CD4-positive, alpha-beta T cell treated with Interferon alpha-2 for 1 hour (primary cell): ENCODE data around the gene ZNF324B.
"Not testable (repeated sequence)": the region's sequence is repeated elsewhere in the genome, so short reads cannot be mapped to it uniquely, and the experiment has no call there.

Source experiments
- DNase-seq, 2 donors: peaks; one replicate each; pipeline ENCODE4 v3.0.0-alpha.2; 2020 to 2022

ZNF324B gene

GRCh38 chr19:58451358-58452101 lies at the start of gene ZNF324B:
TSS of gene ZNF324B (plus strand) at chr19:58451622. CDS start at chr19:58453702, 2,080 bp downstream.
- DNase-seq = peak; percentile 96 to 97

GRCh38 chr19:58401840-58402421 lies 49.5 kb upstream of the ZNF324B start:
- DNase-seq = peak in 1 of 2 donors; percentile 38

- DNase-seq = not testable (repeated sequence)
Measured at GRCh38 chr19:58403920-58404478, 47.4 kb upstream of the ZNF324B start.

- no peak for DNase-seq
Measured at GRCh38 chr19:58406818-58407657, 44.4 kb upstream of the ZNF324B start.

GRCh38 chr19:58407658-58408151 lies 43.7 kb upstream of the ZNF324B start:
- no peak for DNase-seq

GRCh38 chr19:58408152-58409009 lies 43.0 kb upstream of the ZNF324B start, which contains the start of gene ZNF584:
TSS of gene ZNF584 (plus strand) at chr19:58408649. CDS start at chr19:58409148, 499 bp downstream.
- peak; percentile 91 to 95 for DNase-seq

GRCh38 chr19:58409010-58409790 lies 42.2 kb upstream of the ZNF324B start:
- DNase-seq = no peak

- no peak for DNase-seq
Measured at GRCh38 chr19:58416604-58417003, 34.8 kb upstream of the ZNF324B start.

GRCh38 chr19:58417071-58417470 lies 34.4 kb upstream of the ZNF324B start:
- no peak for DNase-seq

- no peak for DNase-seq
Measured at GRCh38 chr19:58428617-58429016, 22.8 kb upstream of the ZNF324B start.

- no peak for DNase-seq
Measured at GRCh38 chr19:58429745-58430144, 21.7 kb upstream of the ZNF324B start.

GRCh38 chr19:58434217-58434616 lies 17.2 kb upstream of the ZNF324B start:
- DNase-seq = no peak

- peak; percentile 99 for DNase-seq
Measured at GRCh38 chr19:58439576-58440554, 11.6 kb upstream of the ZNF324B start, which contains the start of gene ZNF132. TSS of gene ZNF132 (minus strand) at chr19:58440153. CDS start at chr19:58439821, 332 bp downstream.

GRCh38 chr19:58440556-58440955 lies 10.9 kb upstream of the ZNF324B start:
- no peak for DNase-seq

- peak in 1 of 2 donors; percentile 9 for DNase-seq
Measured at GRCh38 chr19:58442986-58443385, 8.4 kb upstream of the ZNF324B start.

GRCh38 chr19:58448860-58449259 lies 2.6 kb upstream of the ZNF324B start:
- not testable (repeated sequence) for DNase-seq

- DNase-seq = not testable (repeated sequence)
Measured at GRCh38 chr19:58449980-58450379, 1.4 kb upstream of the ZNF324B start.

- no peak for DNase-seq
Measured at GRCh38 chr19:58450856-58451357, 515 bp upstream of the ZNF324B start.

GRCh38 chr19:58453743-58454142 lies 2.3 kb downstream of the ZNF324B start:
- no peak for DNase-seq
